H1 (cell line): ENCODE data around the gene C16orf89. TPM values are rescaled to one million over a fixed set of nuclear protein-coding genes. Genes with fewer than 3 reads are reported as not detected.

Source experiments
- CTCF ChIA-PET: fragments of 300-600 bp; sonication (Branson Sonifier 250); formaldehyde crosslinking; loops from one replicate; lab custom pipeline; 2021; ENCODE audit not compliant: partially characterized antibody; lab: Charles Lee
- POLR2A ChIA-PET: fragments of 300-600 bp; sonication (Branson Sonifier 250); formaldehyde crosslinking; loops from one replicate; lab custom pipeline; 2021; ENCODE audit warnings: inconsistent platforms; ENCODE audit not compliant: partially characterized antibody; lab: Charles Lee
- DNase-seq, 2 experiments: peaks; one replicate each; pipeline versions ENCODE4 v3.0.0 to v3.0.0-alpha.2; 2010 to 2022; ENCODE audit warnings: low spot score in 2 of 2, low read depth in 1 of 2, mixed read lengths in 1 of 2
- FAIRE-seq: peaks from 2 replicates; lab custom pipeline; 2011; peaks lifted over from hg19 to GRCh38; lab: Jason Lieb, UNC
- H2AFZ ChIP-seq: 2 replicates; pipeline ENCODE4 v1.8.1; 2012; ENCODE audit warnings: low read length, inconsistent platforms
- H2AK5ac ChIP-seq: 2 replicates; pipeline ENCODE4 v1.6.1; 2013; ENCODE audit warnings: low read depth, low read length
- H2BK120ac ChIP-seq: replicated peaks from 2 replicates; pipeline ENCODE3; 2013; ENCODE audit warnings: low read depth, low read length, inconsistent platforms
- H2BK12ac ChIP-seq: 2 replicates; pipeline ENCODE4 v1.6.1; 2013; ENCODE audit warnings: low read depth, low read length
- H2BK15ac ChIP-seq: 2 replicates; pipeline ENCODE4 v1.6.1; 2013; ENCODE audit warnings: low read length
- H2BK20ac ChIP-seq: 2 replicates; pipeline ENCODE4 v1.6.1; 2013; ENCODE audit warnings: low read length
- H2BK5ac ChIP-seq: 2 replicates; pipeline ENCODE4 v1.6.1; 2013; ENCODE audit warnings: low read depth, low read length
- H3K14ac ChIP-seq: 2 replicates; pipeline ENCODE4 v1.6.1; 2013; ENCODE audit warnings: inconsistent platforms; ENCODE audit not compliant: insufficient read length
- H3K18ac ChIP-seq: 2 replicates; pipeline ENCODE4 v1.6.1; 2013; ENCODE audit warnings: low read length; ENCODE audit errors: extremely low read depth
- H3K23ac ChIP-seq: 2 replicates; pipeline ENCODE4 v1.6.1; 2013; ENCODE audit warnings: inconsistent platforms; ENCODE audit not compliant: insufficient read length
- H3K23me2 ChIP-seq: 2 replicates; pipeline ENCODE4 v1.6.1; 2013; ENCODE audit warnings: low read depth, low read length
- H3K27ac ChIP-seq: 2 replicates; pipeline ENCODE4 v1.6.1; 2011; ENCODE audit warnings: low read depth, low read length, inconsistent platforms
- H3K27me3 ChIP-seq, 4 experiments: replicated peaks in 1 of 4; 1 replicate in 1 of 4; 2 replicates in 3 of 4; pipeline versions ENCODE4 v1.6.1 to v1.8.1; 2011 to 2013; ENCODE audit warnings: low read length in 3 of 4, mild to moderate bottlenecking in 3 of 4, inconsistent platforms in 2 of 4, mixed read lengths in 2 of 4, moderate library complexity in 1 of 4; ENCODE audit not compliant: control insufficient read depth in 3 of 4, insufficient read depth in 3 of 4; ENCODE audit errors: extremely low read depth in 1 of 4
- H3K36me3 ChIP-seq, 4 experiments: 2 replicates each; pipeline versions ENCODE4 v1.6.1 to v1.8.1; 2011 to 2013; ENCODE audit warnings: mild to moderate bottlenecking in 4 of 4, low read length in 3 of 4, moderate library complexity in 2 of 4, control low read depth in 1 of 4, inconsistent platforms in 1 of 4; ENCODE audit not compliant: insufficient read depth in 4 of 4, control insufficient read depth in 2 of 4
- H3K4ac ChIP-seq: replicated peaks from 2 replicates; pipeline ENCODE3; 2013; ENCODE audit warnings: low read length, low read depth, mixed read lengths, inconsistent platforms; ENCODE audit not compliant: insufficient read length
- H3K4me1 ChIP-seq, 4 experiments: replicated peaks in 1 of 4; 1 replicate in 1 of 4; 2 replicates in 3 of 4; pipeline versions ENCODE4 v1.6.1 to v1.8.1; 2011 to 2013; ENCODE audit warnings: low read length in 3 of 4, inconsistent platforms in 2 of 4, mixed read lengths in 1 of 4; ENCODE audit not compliant: insufficient read depth in 4 of 4, control insufficient read depth in 3 of 4
- H3K4me2 ChIP-seq, 2 experiments: 2 replicates each; pipeline versions ENCODE4 v1.6.1 to v1.8.1; 2011 to 2013; ENCODE audit warnings: low read depth in 2 of 2, low read length in 2 of 2, control low read depth in 1 of 2, inconsistent platforms in 1 of 2, mild to moderate bottlenecking in 1 of 2; ENCODE audit not compliant: insufficient read depth in 1 of 2
- H3K4me3 ChIP-seq, 4 experiments: fragments of 200-600, 300-600 bp in 1 of 4; sonication (generic), shearing (Covaris generic), sonication (Bioruptor Twin) in 1 of 4; 2 replicates each; pipeline versions ENCODE4 v1.5.1 to v1.8.1; 2011 to 2016; ENCODE audit warnings: low read length in 4 of 4, low read depth in 3 of 4, control low read depth in 2 of 4, inconsistent platforms in 2 of 4, mild to moderate bottlenecking in 2 of 4, mixed read lengths in 1 of 4, moderate library complexity in 1 of 4; ENCODE audit not compliant: insufficient read depth in 2 of 4; ENCODE audit errors: extremely low read depth in 1 of 4
- H3K56ac ChIP-seq: replicated peaks from 2 replicates; pipeline ENCODE3; 2013; ENCODE audit warnings: low read depth, mild to moderate bottlenecking, mixed read lengths, low read length, inconsistent platforms; ENCODE audit not compliant: insufficient read length
- H3K79me1 ChIP-seq: 2 replicates; pipeline ENCODE4 v1.6.1; 2013; ENCODE audit warnings: low read depth, low read length, control low read depth
- H3K79me2 ChIP-seq, 2 experiments: 2 replicates each; pipeline versions ENCODE4 v1.6.1 to v1.8.1; 2012 to 2013; ENCODE audit warnings: low read length in 2 of 2, mild to moderate bottlenecking in 2 of 2, inconsistent platforms in 1 of 2; ENCODE audit not compliant: insufficient read depth in 2 of 2, control insufficient read depth in 1 of 2
- H3K9ac ChIP-seq, 4 experiments: replicated peaks in 1 of 4; 1 replicate in 1 of 4; 2 replicates in 3 of 4; pipeline versions ENCODE4 v1.6.1 to v1.8.1; 2011 to 2013; ENCODE audit warnings: low read depth in 3 of 4, low read length in 3 of 4, control low read depth in 2 of 4, mild to moderate bottlenecking in 2 of 4, moderate library complexity in 2 of 4, inconsistent platforms in 1 of 4; ENCODE audit errors: extremely low read depth in 1 of 4
- H3K9me3 ChIP-seq, 2 experiments: 2 replicates each; pipeline versions ENCODE4 v1.6.1 to v1.8.1; 2012 to 2013; ENCODE audit warnings: mild to moderate bottlenecking in 2 of 2, moderate library complexity in 2 of 2, control low read depth in 1 of 2, inconsistent platforms in 1 of 2, low read depth in 1 of 2, low read length in 1 of 2, mixed read lengths in 1 of 2; ENCODE audit not compliant: insufficient read depth in 2 of 2
- H4K20me1 ChIP-seq, 2 experiments: replicated peaks in 1 of 2; 2 replicates each; pipeline versions ENCODE3 to v1.8.1; 2011 to 2013; ENCODE audit warnings: inconsistent platforms in 2 of 2, low read length in 2 of 2, mild to moderate bottlenecking in 1 of 2; ENCODE audit not compliant: insufficient read depth in 2 of 2, control insufficient read depth in 1 of 2
- H4K5ac ChIP-seq: 2 replicates; pipeline ENCODE4 v1.6.1; 2013; ENCODE audit warnings: low read length, low read depth, mixed read lengths, inconsistent platforms; ENCODE audit not compliant: insufficient read length
- H4K8ac ChIP-seq: 2 replicates; pipeline ENCODE4 v1.8.0; 2013; ENCODE audit warnings: mild to moderate bottlenecking, moderate library complexity, low read length, inconsistent platforms; ENCODE audit not compliant: insufficient read depth; ENCODE audit errors: extremely low read depth
- H4K91ac ChIP-seq: replicated peaks from 2 replicates; pipeline ENCODE3; 2013; ENCODE audit warnings: low read length, mixed read lengths, inconsistent platforms; ENCODE audit not compliant: insufficient read length
- HDAC2 ChIP-seq, 2 experiments: fragments of 300-600 bp in 1 of 2; sonication (generic) in 1 of 2; IDR thresholded peaks; 2 replicates each; pipeline ENCODE4 v1.6.1; 2011 to 2012; ENCODE audit warnings: low read depth in 2 of 2, low read length in 2 of 2, mild to moderate bottlenecking in 2 of 2, moderate library complexity in 2 of 2, borderline replicate concordance in 1 of 2, inconsistent platforms in 1 of 2
- SP1 ChIP-seq: IDR thresholded peaks from 2 replicates; pipeline ENCODE4 v1.6.1; 2011; ENCODE audit warnings: low read depth, low read length
- TCF12 ChIP-seq: IDR thresholded peaks from 2 replicates; pipeline ENCODE4 v1.6.1; 2011; ENCODE audit warnings: low read depth, mild to moderate bottlenecking, low read length
- WGBS, 2 experiments: shearing (Covaris generic) in 1 of 2; methylation state at CpG; one replicate each; pipeline versions ENCODE4 v1.1.6 to v1.1.7; 2013 to 2015; ENCODE audit warnings: low lambda C conversion rate in 2 of 2, mixed read lengths in 2 of 2, inconsistent platforms in 1 of 2, low coverage in 1 of 2, missing lambda C conversion rate in 1 of 2; ENCODE audit not compliant: insufficient replicate concordance in 2 of 2, insufficient coverage in 1 of 2, insufficient read length in 1 of 2; ENCODE audit errors: extremely low coverage in 1 of 2, missing lambda C conversion rate in 1 of 2; 5-methylcytosine and 5-hydroxymethylcytosine counted together
- polyA plus RNA-seq, 7 experiments: library from polyadenylated mRNA; depleted of rRNA in 3 of 7; stranded (reverse) in 5 of 7; unstranded in 2 of 7; fragments of >200 nt in 5 of 7; fragments of 200-250 nt in 2 of 7; gene quantifications; 1 replicate in 5 of 7; 2 replicates in 1 of 7; 4 replicates in 1 of 7; pipeline versions ENCODE4 v1.2.1 to v1.2.3, GENCODE V29; 2011 to 2013; ENCODE audit warnings: missing spikeins in 2 of 7, mixed read lengths in 2 of 7
- total RNA-seq: library from RNA; stranded (reverse); fragmentation: NEBNext Ultra II Directional; extraction: Animal tissue kit (Norgen Biotek cat#: 25700); gene quantifications from 2 replicates; pipeline ENCODE4 v1.2.1, GENCODE V29; 2021
- TF ChIP-seq, protein P1 (sequence below), 3 experiments: IDR thresholded peaks; 1 replicate in 2 of 3; 2 replicates in 1 of 3; pipeline versions ENCODE4 v1.5.1 to v1.6.1; 2011; ENCODE audit warnings: low read length in 3 of 3, mild to moderate bottlenecking in 3 of 3, inconsistent platforms in 2 of 3, low read depth in 1 of 3, moderate library complexity in 1 of 3; ENCODE audit not compliant: insufficient read depth in 1 of 3; ENCODE audit errors: control extremely low read depth in 1 of 3

The C16orf89 gene
- total and polyA plus RNA-seq, 2 of the 8 experiments (the other 6 are each of a cell fraction or from before 2014, with no cell fraction given), result 6.7 to 9.9 TPM

DNA sequence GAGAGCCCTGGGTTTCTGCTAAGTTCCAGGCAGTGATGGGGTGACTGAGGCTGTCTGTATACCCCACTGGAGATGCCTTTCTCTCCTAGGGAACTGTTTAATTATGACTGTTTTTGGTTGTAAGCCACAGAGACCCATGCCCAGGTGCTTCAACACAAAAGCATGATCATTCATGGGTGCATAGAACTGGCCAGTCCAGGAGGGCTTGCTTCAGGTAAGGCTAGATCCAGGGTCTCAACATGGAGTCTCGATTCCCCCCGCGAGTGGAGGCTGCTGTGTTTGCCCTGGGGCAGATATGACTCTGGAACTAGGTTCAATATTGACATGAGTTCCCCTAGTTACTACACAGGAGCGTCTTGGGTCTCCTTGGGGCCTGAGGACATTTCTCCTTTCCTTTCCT is 49.9 kb downstream of the C16orf89 start:
- Histone ChIP-seq H4K8ac (no peak overlapping the region), H3K23ac (no peak overlapping the region), H2AK5ac (no peak overlapping the region), H4K20me1 (no peaks in the 10 kb centered on the region), H3K9ac (no peak overlapping the region), H3K56ac (no peak overlapping the region), H2BK15ac (no peak overlapping the region), H2AFZ (no peak overlapping the region), H2BK20ac (no peak overlapping the region), H3K4me2 (no peak overlapping the region), H3K79me2 (no peaks in the 10 kb centered on the region), H3K23me2 (no peaks in the 10 kb centered on the region), H2BK12ac (no peak overlapping the region), H3K27me3 (no peaks in the 10 kb centered on the region), H3K4me1 (peaks cover 0 to 3% (median under 1%) of the 10 kb centered on the region in 4 experiments; a peak in 2 of 7 replicates), H3K18ac (no peak overlapping the region), H3K9me3 (no peaks in the 10 kb centered on the region), H2BK5ac (no peak overlapping the region), H3K4ac (no peak overlapping the region), H4K91ac (no peak overlapping the region), H2BK120ac (no peak overlapping the region), H3K4me3 (no peak overlapping the region), H4K5ac (no peak overlapping the region), H3K14ac (no peak overlapping the region), H3K79me1 (no peaks in the 10 kb centered on the region), H3K27ac (no peak overlapping the region), H3K36me3 (no peaks in the 10 kb centered on the region)
- 71% methylated on average over 4 of the region's 4 CpGs; no CpG with 5 or more reads in 1 of the 2 experiments for WGBS, 2 experiments
- DNase-seq (no peak), FAIRE-seq (no peak)
- TF ChIP-seq TCF12 (no peak), HDAC2 (IDR thresholded peaks at IDR 0.05; ENCODE audit: borderline replicate concordance in 1 of 2, low read depth in 2 of 2, low read length in 2 of 2) (no peak), SP1 (no peak)
- TF ChIP-seq, protein P1, sequence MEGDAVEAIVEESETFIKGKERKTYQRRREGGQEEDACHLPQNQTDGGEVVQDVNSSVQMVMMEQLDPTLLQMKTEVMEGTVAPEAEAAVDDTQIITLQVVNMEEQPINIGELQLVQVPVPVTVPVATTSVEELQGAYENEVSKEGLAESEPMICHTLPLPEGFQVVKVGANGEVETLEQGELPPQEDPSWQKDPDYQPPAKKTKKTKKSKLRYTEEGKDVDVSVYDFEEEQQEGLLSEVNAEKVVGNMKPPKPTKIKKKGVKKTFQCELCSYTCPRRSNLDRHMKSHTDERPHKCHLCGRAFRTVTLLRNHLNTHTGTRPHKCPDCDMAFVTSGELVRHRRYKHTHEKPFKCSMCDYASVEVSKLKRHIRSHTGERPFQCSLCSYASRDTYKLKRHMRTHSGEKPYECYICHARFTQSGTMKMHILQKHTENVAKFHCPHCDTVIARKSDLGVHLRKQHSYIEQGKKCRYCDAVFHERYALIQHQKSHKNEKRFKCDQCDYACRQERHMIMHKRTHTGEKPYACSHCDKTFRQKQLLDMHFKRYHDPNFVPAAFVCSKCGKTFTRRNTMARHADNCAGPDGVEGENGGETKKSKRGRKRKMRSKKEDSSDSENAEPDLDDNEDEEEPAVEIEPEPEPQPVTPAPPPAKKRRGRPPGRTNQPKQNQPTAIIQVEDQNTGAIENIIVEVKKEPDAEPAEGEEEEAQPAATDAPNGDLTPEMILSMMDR (IDR thresholded peaks at IDR 0.05; ENCODE audit: control extremely low read depth in 1 of 3, insufficient read depth in 1 of 3, low read depth in 1 of 3, low read length in 3 of 3), result no peak
- ChIA-PET POLR2A (no interaction called here), CTCF (no interaction called here)
